ENCODE results near the gene TNFRSF4.

- TF ChIP-seq CTCF (IDR thresholded peaks at IDR 0.05; ENCODE audit: borderline replicate concordance, extremely low read depth, low read length, poor library complexity, severe bottlenecking) = no peak
- no peak for TF ChIP-seq EZH2 (IDR thresholded peaks at IDR 0.05; ENCODE audit: borderline replicate concordance, low read depth, low read length, severe bottlenecking)
Observed at GRCh38 chr1:1187938-1188337, 26.0 kb downstream of the TNFRSF4 start.

Data from DND-41 (cell line).